Heart left ventricle (tissue), 13 donors: Measurements from ENCODE around the gene MAP1LC3B.

Source experiments
- POLR2A ChIP-seq, 2 donors: fragments of 450-650 bp; IDR thresholded peaks; one replicate each; pipeline ENCODE4 v1.6.1; 2017; ENCODE audit warnings: antibody characterized with exemption in 2 of 2, mild to moderate bottlenecking in 2 of 2, moderate library complexity in 2 of 2
- TF ChIP-seq, protein P1 (sequence below), 12 donors: fragments of 200-600 bp; sonication (generic) in 4 of 12; IDR thresholded peaks; one replicate each; pipeline versions ENCODE4 v1.5.0 to v1.8.0; 2018 to 2022; ENCODE audit warnings: antibody characterized with exemption in 12 of 12, mild to moderate bottlenecking in 5 of 12
- donor health status: ischemic (EF 13 %, LVEDD 7.1; RV severe dilation, severe dysfunction).
- donor health status: DM: no; HTN: yes; CAD: no.
- donor health status: DM: no; HTN: no; CAD: no.
- donor health status: ischemic (EF 25% LVEDD 6.9; RV normal size, moderate dysfunction).
- donor health status: ischemic (EF 25% LVEDD 5.7; RV mildly dilated, moderate dysfunction).
- donor health status: ischemic (EF 35%, LVEDD 5.7; RV mildly dilated, moderate dysfunction).
- donor health status: nonischemic (EF 11% LVEDD 7.7; RV severe dilation, severe dysfunction).
- donor health status: DM: yes; HTN: yes; CAD: no.
- donor health status: PGD.
- donor health status: ischemic (EF 29% LVEDD 5.4; RV normal size, mild dysfunction).
- donor health status: nonischemic (EF 23%, LVEDD 6.1; RV moderate dilation, normal function).

DNA sequence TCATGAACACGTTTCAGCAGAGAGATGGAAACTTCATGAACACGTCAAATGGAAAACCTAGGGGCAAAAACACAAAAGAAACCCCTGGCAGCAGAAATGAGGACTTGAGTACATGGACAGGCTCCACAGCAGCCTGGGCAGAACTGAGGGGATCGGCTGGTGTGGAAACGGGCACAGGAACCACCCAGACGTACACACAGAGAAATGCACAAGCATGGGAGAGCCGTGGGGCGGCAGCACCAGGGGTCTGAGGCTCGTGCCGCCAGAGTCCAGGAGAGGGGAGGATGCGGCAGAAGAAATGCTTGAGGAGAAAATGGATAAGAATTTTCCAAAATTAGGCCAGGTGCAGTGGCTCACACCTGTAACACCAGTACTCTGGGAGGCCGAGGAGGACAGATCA, 30.0 kb downstream of the MAP1LC3B start:
- TF ChIP-seq, protein P1, sequence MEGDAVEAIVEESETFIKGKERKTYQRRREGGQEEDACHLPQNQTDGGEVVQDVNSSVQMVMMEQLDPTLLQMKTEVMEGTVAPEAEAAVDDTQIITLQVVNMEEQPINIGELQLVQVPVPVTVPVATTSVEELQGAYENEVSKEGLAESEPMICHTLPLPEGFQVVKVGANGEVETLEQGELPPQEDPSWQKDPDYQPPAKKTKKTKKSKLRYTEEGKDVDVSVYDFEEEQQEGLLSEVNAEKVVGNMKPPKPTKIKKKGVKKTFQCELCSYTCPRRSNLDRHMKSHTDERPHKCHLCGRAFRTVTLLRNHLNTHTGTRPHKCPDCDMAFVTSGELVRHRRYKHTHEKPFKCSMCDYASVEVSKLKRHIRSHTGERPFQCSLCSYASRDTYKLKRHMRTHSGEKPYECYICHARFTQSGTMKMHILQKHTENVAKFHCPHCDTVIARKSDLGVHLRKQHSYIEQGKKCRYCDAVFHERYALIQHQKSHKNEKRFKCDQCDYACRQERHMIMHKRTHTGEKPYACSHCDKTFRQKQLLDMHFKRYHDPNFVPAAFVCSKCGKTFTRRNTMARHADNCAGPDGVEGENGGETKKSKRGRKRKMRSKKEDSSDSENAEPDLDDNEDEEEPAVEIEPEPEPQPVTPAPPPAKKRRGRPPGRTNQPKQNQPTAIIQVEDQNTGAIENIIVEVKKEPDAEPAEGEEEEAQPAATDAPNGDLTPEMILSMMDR (IDR thresholded peaks at IDR 0.05), result no peak
- no peak for TF ChIP-seq POLR2A (IDR thresholded peaks at IDR 0.05)
